HepG2 (cell line): ENCODE data around the gene KRTAP12-1. TPM values are rescaled to one million over a fixed set of nuclear protein-coding genes. Genes with fewer than 3 reads are reported as not detected.

Source experiments
- ARHGAP35 ChIP-seq: sonication (generic); formaldehyde crosslinking; IDR thresholded peaks from 2 replicates; pipeline ENCODE4 v1.9.0; 2022; ENCODE audit warnings: mild to moderate bottlenecking, inconsistent platforms, moderate library complexity, missing genetic modification reagents, borderline replicate concordance
- ATF5 ChIP-seq: sonication (generic); formaldehyde crosslinking; IDR thresholded peaks from 2 replicates; pipeline ENCODE4 v1.4.0; 2020; ENCODE audit warnings: mild to moderate bottlenecking, low read depth, missing genetic modification reagents
- BATF2 ChIP-seq: sonication (generic); formaldehyde crosslinking; IDR thresholded peaks from 2 replicates; pipeline ENCODE4 v1.8.0; 2022; ENCODE audit warnings: mild to moderate bottlenecking, missing genetic modification reagents, moderate library complexity
- DNMT3B ChIP-seq: conservative IDR thresholded peaks from 2 replicates; pipeline ENCODE4 v1.6.1; 2016; ENCODE audit warnings: missing biosample characterization, control low read depth
- FOXC1 ChIP-seq: sonication (generic); formaldehyde crosslinking; IDR thresholded peaks from 2 replicates; pipeline ENCODE4 v1.8.0; 2022; ENCODE audit warnings: mild to moderate bottlenecking, missing genetic modification reagents, borderline replicate concordance
- LCORL ChIP-seq, 2 experiments: fragments of 450-650 bp in 1 of 2; sonication (generic) in 1 of 2; formaldehyde crosslinking in 1 of 2; IDR thresholded peaks; 2 replicates each; pipeline versions ENCODE4 v1.5.0 to v1.6.1; 2017 to 2020; ENCODE audit warnings: antibody characterized with exemption in 1 of 2, missing genetic modification reagents in 1 of 2
- LRRFIP1 ChIP-seq: sonication (generic); formaldehyde crosslinking; conservative IDR thresholded peaks from 2 replicates; pipeline ENCODE4 v1.4.0; 2020; ENCODE audit warnings: missing genetic modification reagents
- NR2C2 ChIP-seq: sonication (generic); formaldehyde crosslinking; IDR thresholded peaks from 2 replicates; pipeline ENCODE4 v1.4.0; 2020; ENCODE audit warnings: missing genetic modification reagents, mild to moderate bottlenecking, moderate library complexity, borderline replicate concordance
- PRMT3 ChIP-seq: sonication (generic); formaldehyde crosslinking; IDR thresholded peaks from 2 replicates; pipeline ENCODE4 v1.8.1; 2022; ENCODE audit warnings: low read depth, mild to moderate bottlenecking, moderate library complexity, missing genetic modification reagents, borderline replicate concordance
- SMC3 ChIP-seq: IDR thresholded peaks from 2 replicates; pipeline ENCODE4 v1.6.1; 2011; ENCODE audit warnings: low read length, improper control_type of control experiment
- THAP8 ChIP-seq: sonication (generic); formaldehyde crosslinking; IDR thresholded peaks from 2 replicates; pipeline ENCODE4 v1.5.1; 2020; ENCODE audit warnings: missing genetic modification reagents, mild to moderate bottlenecking, borderline replicate concordance
- ZBTB14 ChIP-seq: sonication (generic); formaldehyde crosslinking; IDR thresholded peaks from 2 replicates; pipeline ENCODE4 v1.4.0; 2020; ENCODE audit warnings: missing genetic modification reagents
- ZBTB39 ChIP-seq: sonication (generic); formaldehyde crosslinking; IDR thresholded peaks from 2 replicates; pipeline ENCODE4 v1.5.0; 2020; ENCODE audit warnings: missing genetic modification reagents
- ZFP37 ChIP-seq: sonication (generic); formaldehyde crosslinking; IDR thresholded peaks from 2 replicates; pipeline ENCODE4 v1.4.0; 2020; ENCODE audit warnings: missing genetic modification reagents, borderline replicate concordance
- ZFX ChIP-seq: sonication (generic); formaldehyde crosslinking; IDR thresholded peaks from 2 replicates; pipeline ENCODE4 v1.4.0; 2020; ENCODE audit warnings: mild to moderate bottlenecking, low read depth, missing genetic modification reagents, moderate library complexity
- ZNF350 ChIP-seq: sonication (generic); formaldehyde crosslinking; IDR thresholded peaks from 2 replicates; pipeline ENCODE4 v1.4.0; 2020; ENCODE audit warnings: mild to moderate bottlenecking, low read depth, missing genetic modification reagents, borderline replicate concordance
- ZNF530 ChIP-seq: sonication (generic); formaldehyde crosslinking; IDR thresholded peaks from 2 replicates; pipeline ENCODE4 v1.5.0; 2020; ENCODE audit warnings: low read depth, mild to moderate bottlenecking, missing genetic modification reagents
- ZNF576 ChIP-seq: sonication (generic); formaldehyde crosslinking; IDR thresholded peaks from 2 replicates; pipeline ENCODE4 v1.4.0; 2020; ENCODE audit warnings: mild to moderate bottlenecking, missing genetic modification reagents
- ZSCAN21 ChIP-seq: sonication (generic); formaldehyde crosslinking; IDR thresholded peaks from 2 replicates; pipeline ENCODE4 v1.8.0; 2022; ENCODE audit warnings: mild to moderate bottlenecking, missing genetic modification reagents, moderate library complexity, borderline replicate concordance
- polyA plus RNA-seq, 8 experiments: library from polyadenylated mRNA; depleted of rRNA in 3 of 8; stranded (reverse) in 7 of 8; unstranded in 1 of 8; fragments of >200 nt; fragmentation: Illumina TruSeq in 4 of 8; extraction: Trizol in 4 of 8; gene quantifications; 2 replicates each; pipeline versions ENCODE4 v1.2.1 to v1.2.3, GENCODE V29; 2011 to 2016; ENCODE audit warnings: low read depth in 4 of 8, missing spikeins in 1 of 8, mixed read lengths in 1 of 8; ENCODE audit not compliant: insufficient read depth in 1 of 8
- total RNA-seq, 5 experiments: library from RNA; depleted of rRNA; stranded (reverse); fragments of >200 nt; fragmentation: Illumina TruSeq; extraction: Trizol; gene quantifications; 2 replicates each; pipeline ENCODE4 v1.2.3, GENCODE V29; 2016; ENCODE audit warnings: low read depth in 1 of 5

KRTAP12-1 gene
- total and polyA plus RNA-seq, 2 of the 13 experiments (the other 11 are each of a cell fraction or from before 2014, with no cell fraction given), result not detected

GRCh38 chr21:44702973-44703730, 21.2 kb upstream of the KRTAP12-1 start (continued):
- TF ChIP-seq ATF5 (0 out of 2 replicates have a peak, but pooled peaks have one; percentile 13), ZFP37 (peak; percentile 55; the same call in 1 of the 2 replicates), DNMT3B (CRISPR knock-in tag) (no peak), ZBTB14 (CRISPR knock-in tag) (no peak), FOXC1 (CRISPR knock-in tag) (peak; percentile 88; the same call in 1 of the 2 replicates), ZBTB39 (CRISPR knock-in tag) (no peak), LCORL (IDR thresholded peaks at IDR 0.05) (no peak), LCORL (CRISPR knock-in tag; IDR thresholded peaks at IDR 0.05) (peak; percentile 63), ZNF350 (CRISPR knock-in tag) (peak; percentile 62; the same call in 1 of the 2 replicates), ZNF576 (CRISPR knock-in tag) (no peak), ZNF530 (no peak), PRMT3 (no peak), SMC3 (no peak), LRRFIP1 (CRISPR knock-in tag) (no peak), NR2C2 (CRISPR knock-in tag) (no peak), ZSCAN21 (CRISPR knock-in tag) (0 out of 2 replicates have a peak, but pooled peaks have one; percentile 83), THAP8 (no peak), BATF2 (CRISPR knock-in tag) (0 out of 2 replicates have a peak, but pooled peaks have one; percentile 26), ZFX (peak; percentile 70), ARHGAP35 (CRISPR knock-in tag) (0 out of 2 replicates have a peak, but pooled peaks have one; percentile 58)
